Transverse colon (tissue), 4 donors: ENCODE results near the gene CALHM4. TPM values are rescaled to one million over a fixed set of nuclear protein-coding genes. Genes with fewer than 3 reads are reported as not detected.

Experiments used
- DNase-seq: peaks from one replicate; pipeline ENCODE4 v3.0.0-alpha.2; 2019
- H3K27ac ChIP-seq, 4 donors: fragments of 200-600 bp; sonication (generic); 2 replicates each; pipeline ENCODE4 v1.5.1; 2016 to 2018; ENCODE audit warnings: inconsistent platforms in 4 of 4
- H3K27me3 ChIP-seq: fragments of 200-600 bp; sonication (generic); 2 replicates; pipeline ENCODE4 v1.5.1; 2017; ENCODE audit warnings: inconsistent platforms
- H3K36me3 ChIP-seq, 4 donors: fragments of 200-600 bp; sonication (generic); 2 replicates each; pipeline ENCODE4 v1.5.1; 2017 to 2019; ENCODE audit warnings: inconsistent platforms in 4 of 4
- H3K4me1 ChIP-seq, 4 donors: fragments of 200-600 bp; sonication (generic); 2 replicates each; pipeline ENCODE4 v1.5.1; 2017 to 2020; ENCODE audit warnings: inconsistent platforms in 4 of 4
- H3K4me3 ChIP-seq, 4 donors: fragments of 200-600 bp; sonication (generic); 1 replicate in 1 of 4; 2 replicates in 3 of 4; pipeline versions ENCODE4 v1.5.1 to v1.6.1; 2017 to 2019; ENCODE audit warnings: inconsistent platforms in 4 of 4
- H3K9me3 ChIP-seq, 2 donors: fragments of 200-600 bp; sonication (generic); 2 replicates each; pipeline ENCODE4 v1.5.1; 2017 to 2019; ENCODE audit warnings: inconsistent platforms in 2 of 2
- EP300 ChIP-seq: sonication (generic); formaldehyde crosslinking; IDR thresholded peaks from one replicate; pipeline ENCODE4 v1.6.1; 2017; ENCODE audit warnings: antibody characterized with exemption, low read depth
- POLR2A ChIP-seq: fragments of 450-650 bp; IDR thresholded peaks from one replicate; pipeline ENCODE4 v1.6.1; 2016; ENCODE audit warnings: antibody characterized with exemption, mild to moderate bottlenecking, moderate library complexity
- POLR2AphosphoS5 ChIP-seq, 3 donors: sonication (generic); formaldehyde crosslinking; IDR thresholded peaks; one replicate each; pipeline ENCODE4 v1.6.1; 2016; ENCODE audit warnings: antibody characterized with exemption in 3 of 3
- WGBS, 2 donors: methylation state at CpG; one replicate each; pipeline ENCODE4 v1.1.5; 2018; ENCODE audit warnings: low coverage in 1 of 2; 5-methylcytosine and 5-hydroxymethylcytosine counted together
- in situ Hi-C, 4 donors: fragments of 200-750 bp; cut with MboI; loops; one replicate each; pipeline versions ENCODE4 v1.15.0 to v1.15.1; 2017; ENCODE audit warnings: low sequenced_read_pairs in 3 of 4, low pct_ligation_motif_present in 1 of 4, low pct_unique_long_range_greater_than_20kb in 1 of 4
- intact Hi-C: fragments of 100-400 bp; cut with DNase I; formaldehyde crosslinking; loops from one replicate; pipeline ENCODE4 v1.15.1; 2023; ENCODE audit warnings: low total_unique reads
- total RNA-seq, 4 donors: library from RNA; depleted of rRNA; stranded (reverse); fragments of >200 nt; gene quantifications; one replicate each; pipeline ENCODE4 v1.1.0, GENCODE V29; 2016
- TF ChIP-seq, protein P1 (sequence below), 5 experiments: fragments of 200-600 bp in 3 of 5; fragments of 450-650 bp in 2 of 5; sonication (generic) in 3 of 5; IDR thresholded peaks; 1 replicate in 2 of 5; 2 replicates in 3 of 5; pipeline ENCODE4 v1.5.1; 2016 to 2017; ENCODE audit warnings: antibody characterized with exemption in 5 of 5, inconsistent platforms in 3 of 5, mild to moderate bottlenecking in 2 of 5, moderate library complexity in 1 of 5

The CALHM4 gene
- total RNA-seq, 4 donors from 2014 or later: not detected

DNA sequence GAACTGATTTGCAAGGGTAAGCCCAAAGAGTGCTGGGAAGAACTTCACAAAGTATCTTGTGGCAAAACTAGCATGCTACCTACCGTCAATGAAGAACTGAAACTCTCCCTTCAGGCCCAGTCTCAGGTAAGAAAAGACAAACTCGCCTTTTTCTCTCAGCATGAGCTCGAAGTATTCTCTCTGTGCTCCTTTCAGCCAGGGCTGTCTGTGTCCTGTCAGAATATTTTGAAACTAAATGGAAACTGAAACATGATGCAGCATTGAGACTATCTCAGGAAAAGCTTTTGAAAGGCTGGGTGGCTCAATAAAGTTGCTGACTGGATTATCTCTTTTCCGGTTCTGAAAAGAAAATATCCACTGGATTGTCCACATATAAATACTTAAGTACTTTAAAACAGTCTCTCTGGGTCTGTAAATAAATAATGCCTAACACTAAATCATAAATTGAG, 41.4 kb upstream of the CALHM4 start:
- no peak for DNase-seq
- TF ChIP-seq, protein P1, sequence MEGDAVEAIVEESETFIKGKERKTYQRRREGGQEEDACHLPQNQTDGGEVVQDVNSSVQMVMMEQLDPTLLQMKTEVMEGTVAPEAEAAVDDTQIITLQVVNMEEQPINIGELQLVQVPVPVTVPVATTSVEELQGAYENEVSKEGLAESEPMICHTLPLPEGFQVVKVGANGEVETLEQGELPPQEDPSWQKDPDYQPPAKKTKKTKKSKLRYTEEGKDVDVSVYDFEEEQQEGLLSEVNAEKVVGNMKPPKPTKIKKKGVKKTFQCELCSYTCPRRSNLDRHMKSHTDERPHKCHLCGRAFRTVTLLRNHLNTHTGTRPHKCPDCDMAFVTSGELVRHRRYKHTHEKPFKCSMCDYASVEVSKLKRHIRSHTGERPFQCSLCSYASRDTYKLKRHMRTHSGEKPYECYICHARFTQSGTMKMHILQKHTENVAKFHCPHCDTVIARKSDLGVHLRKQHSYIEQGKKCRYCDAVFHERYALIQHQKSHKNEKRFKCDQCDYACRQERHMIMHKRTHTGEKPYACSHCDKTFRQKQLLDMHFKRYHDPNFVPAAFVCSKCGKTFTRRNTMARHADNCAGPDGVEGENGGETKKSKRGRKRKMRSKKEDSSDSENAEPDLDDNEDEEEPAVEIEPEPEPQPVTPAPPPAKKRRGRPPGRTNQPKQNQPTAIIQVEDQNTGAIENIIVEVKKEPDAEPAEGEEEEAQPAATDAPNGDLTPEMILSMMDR (IDR thresholded peaks at IDR 0.05): no peak
- TF ChIP-seq POLR2A (no peak), EP300 (no peak), POLR2AphosphoS5 (IDR thresholded peaks at IDR 0.05) (no peak)
- H3K36me3 ChIP-seq: no peaks in the 10 kb centered on the region
- no peaks in the 10 kb centered on the region for H3K9me3 ChIP-seq
- peak overlapping the region in 3 of 4 donors; percentile 24 to 44 (median 29) for H3K4me3 ChIP-seq
- in situ Hi-C loops: no loop called here
- H3K27me3 ChIP-seq: no peaks in the 10 kb centered on the region
- 48 to 59% methylated on average over 4 of the region's 4 CpGs for WGBS, 2 donors
- intact Hi-C loops: no loop called here
- peaks cover 0 to 19% (median 0%) of the 10 kb centered on the region in 4 donors for H3K4me1 ChIP-seq
- peak overlapping the region; percentile 77 to 86 (median 81) for H3K27ac ChIP-seq

DNA sequence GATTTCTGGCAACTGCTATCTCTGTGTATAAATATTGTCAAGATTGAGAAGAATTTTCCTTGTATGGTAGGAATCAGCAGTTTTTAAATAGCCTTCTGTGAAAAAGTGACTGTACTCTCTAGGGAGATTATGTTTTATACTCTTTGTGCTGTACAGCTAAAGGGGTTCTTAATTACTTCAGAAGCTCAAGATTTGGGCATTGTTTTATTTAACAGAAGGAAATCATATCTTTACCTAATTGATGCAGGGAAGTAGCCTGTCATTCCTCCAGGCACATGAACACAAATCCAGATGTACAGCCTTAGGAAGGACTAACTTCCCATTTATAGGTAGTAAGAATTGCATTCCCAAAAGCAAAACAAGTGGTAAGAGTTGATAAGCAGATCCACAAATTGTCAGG, 40.8 kb upstream of the CALHM4 start:
- DNase-seq: no peak
- Histone ChIP-seq H3K36me3 (no peaks in the 10 kb centered on the region), H3K4me3 (peak overlapping the region in 2 of 4 donors; percentile 29 to 44), H3K27ac (peak overlapping the region; percentile 77 to 86 (median 81)), H3K27me3 (no peaks in the 10 kb centered on the region), H3K4me1 (peaks cover 0 to 19% (median 0%) of the 10 kb centered on the region in 4 donors), H3K9me3 (no peaks in the 10 kb centered on the region)
- intact Hi-C loops: no loop called here
- in situ Hi-C loops: no loop called here
- TF ChIP-seq EP300 (no peak), POLR2AphosphoS5 (IDR thresholded peaks at IDR 0.05) (no peak), POLR2A (no peak)
- TF ChIP-seq, protein P1 (IDR thresholded peaks at IDR 0.05): no peak

DNA sequence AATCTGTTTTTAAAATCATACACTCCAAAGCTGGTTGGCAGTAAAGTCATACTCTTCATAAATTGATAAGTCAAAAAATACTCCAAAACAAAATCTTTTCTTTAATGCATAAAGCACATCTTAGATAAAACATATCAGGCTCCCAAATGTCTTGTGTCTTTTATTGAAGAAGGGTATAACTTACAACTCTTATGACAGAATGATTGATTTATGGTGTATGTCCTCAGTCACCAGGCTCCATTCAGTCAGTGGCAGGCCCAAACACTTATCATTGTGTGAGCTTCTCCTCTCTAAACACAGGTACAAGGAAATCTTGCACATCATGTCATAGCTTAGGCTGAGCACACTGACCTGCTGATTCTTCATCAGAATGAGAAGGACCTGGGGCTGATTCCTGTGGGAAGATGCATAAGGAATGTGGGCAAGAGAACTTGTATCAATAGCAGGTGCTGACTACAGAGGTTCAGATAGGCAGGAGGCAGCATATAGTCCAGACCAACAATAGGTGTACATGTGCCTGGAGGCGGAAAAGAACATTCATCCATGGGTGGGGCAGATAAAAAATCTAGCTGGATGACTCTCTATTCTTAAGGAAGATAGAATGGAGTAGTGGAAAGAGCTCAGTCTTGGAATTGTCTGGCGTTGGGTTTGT, 40.2 kb upstream of the CALHM4 start:
- Histone ChIP-seq H3K36me3 (no peaks in the 10 kb centered on the region), H3K4me1 (peaks cover 0 to 19% (median 0%) of the 10 kb centered on the region in 4 donors), H3K27ac (no peak overlapping the region), H3K9me3 (no peaks in the 10 kb centered on the region), H3K4me3 (peak overlapping the region in 1 of 4 donors; percentile 29), H3K27me3 (no peaks in the 10 kb centered on the region)
- intact Hi-C loops: no loop called here
- no peak for TF ChIP-seq POLR2AphosphoS5 (IDR thresholded peaks at IDR 0.05)
- TF ChIP-seq, protein P1 (IDR thresholded peaks at IDR 0.05): no peak
- TF ChIP-seq POLR2A: no peak
- TF ChIP-seq EP300: no peak
- in situ Hi-C loops: no loop called here
- 77 to 81% methylated on average over 2 of the region's 2 CpGs for WGBS, 2 donors
- no peak for DNase-seq

DNA sequence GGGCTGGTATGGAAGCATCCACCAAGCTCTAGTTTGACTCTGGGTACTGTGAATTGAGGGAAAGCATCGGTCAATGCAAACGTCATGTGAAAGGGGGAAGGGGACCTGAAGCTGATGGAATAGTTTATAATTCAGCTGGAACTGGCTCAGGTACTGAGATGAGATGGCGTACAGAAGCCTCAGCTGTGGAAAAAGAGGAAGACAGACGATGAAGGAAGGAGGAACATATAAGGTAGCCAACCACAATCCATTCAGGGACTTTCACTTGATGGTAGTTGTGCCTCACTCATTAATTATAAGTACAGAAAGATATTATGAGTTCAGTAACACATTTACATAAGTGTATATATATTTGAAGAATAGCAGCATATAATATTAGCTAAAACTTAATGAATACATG, 39.4 kb upstream of the CALHM4 start:
- WGBS, 2 donors: 71 to 79% methylated on average over 2 to 4 of the region's 4 CpGs
- H3K27ac ChIP-seq: no peak overlapping the region
- in situ Hi-C loops: no loop called here

More for the DNA sequence above, 39.4 kb upstream of the CALHM4 start:
- no peak for DNase-seq
- Histone ChIP-seq H3K4me1 (peaks cover 0 to 19% (median 0%) of the 10 kb centered on the region in 4 donors), H3K4me3 (no peak overlapping the region), H3K36me3 (no peaks in the 10 kb centered on the region), H3K9me3 (no peaks in the 10 kb centered on the region), H3K27me3 (no peaks in the 10 kb centered on the region)
- TF ChIP-seq POLR2A (no peak), POLR2AphosphoS5 (IDR thresholded peaks at IDR 0.05) (no peak), EP300 (no peak)
- TF ChIP-seq, protein P1 (IDR thresholded peaks at IDR 0.05): no peak
- intact Hi-C loops: no loop called here
